Effector CD4-positive, alpha-beta T cell (primary cell): ENCODE data around the gene CAB39L.

Experiments used
- DNase-seq: peaks from one replicate; pipeline ENCODE4 v3.0.0-alpha.2; 2020

Gene CAB39L

DNA sequence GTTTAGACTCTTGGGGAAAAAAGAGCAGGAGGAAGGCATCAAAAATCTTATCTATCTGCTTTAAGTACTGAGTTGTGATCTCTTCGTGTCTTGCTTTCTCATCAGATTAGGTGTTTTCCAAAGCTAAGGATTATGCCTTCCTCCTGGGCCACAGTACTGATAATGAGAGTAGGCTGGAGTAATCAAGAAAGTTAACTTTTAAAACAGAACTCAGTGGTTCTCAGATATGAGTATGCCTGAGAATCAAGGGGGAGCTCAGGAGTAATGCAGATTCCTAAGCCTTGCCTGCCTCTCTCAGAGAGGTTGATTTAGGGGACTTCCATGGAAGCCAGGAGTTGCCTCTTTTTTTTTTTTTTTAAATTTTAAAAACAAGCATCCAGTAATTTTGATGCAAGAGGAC is 172.6 kb downstream of the CAB39L start:
- no peak for DNase-seq

DNA sequence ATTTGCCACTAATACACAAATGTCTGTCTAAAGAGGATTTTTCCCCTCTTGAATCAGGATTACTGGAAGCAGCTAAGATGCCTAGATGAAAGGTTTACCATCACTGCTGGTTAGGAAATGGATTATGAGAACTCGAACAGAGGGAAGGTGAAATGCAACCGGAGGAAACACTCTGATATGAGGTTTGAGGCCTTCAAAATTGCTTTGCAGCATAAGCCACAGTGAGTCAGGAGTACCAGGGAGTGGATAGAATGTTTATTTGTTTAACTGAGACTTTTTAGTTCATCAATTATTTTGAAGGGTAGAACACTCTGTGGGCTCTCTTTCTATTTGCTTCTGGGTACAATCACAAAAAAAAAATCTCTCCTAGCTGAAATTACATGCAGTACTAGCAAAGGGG is 178.0 kb downstream of the CAB39L start:
- no peak for DNase-seq

GRCh38 chr13:49262634-49263033 is 181.2 kb downstream of the CAB39L start:
- no peak for DNase-seq

DNA sequence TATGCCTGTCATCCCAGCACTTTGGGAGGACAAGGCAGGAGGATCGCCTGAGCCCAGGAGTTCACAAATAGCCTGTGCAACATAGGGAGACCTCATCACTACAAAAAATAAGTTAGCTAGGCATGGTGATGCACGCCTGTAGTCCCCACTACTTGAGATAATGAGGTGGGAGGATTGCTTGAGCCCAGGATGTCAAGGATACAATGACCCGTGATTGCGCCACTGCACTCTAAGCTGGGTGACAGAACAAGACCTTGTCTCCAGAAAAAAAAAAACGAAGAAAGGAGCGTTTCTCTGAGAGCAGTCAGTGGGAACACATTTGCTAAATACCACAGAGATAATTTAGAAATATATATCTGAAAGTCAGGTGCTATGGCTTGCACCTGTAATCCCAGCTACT is 184.3 kb downstream of the CAB39L start:
- no peak for DNase-seq
